ENCODE data around the gene PIP4K2A.
A peak's percentile ranks its signal among the peaks of the same experiment; 100 is the strongest.
"Not testable (repeated sequence)": the region's sequence is repeated elsewhere in the genome, so short reads cannot be mapped to it uniquely, and the experiment has no call there.

Gene PIP4K2A

GRCh38 chr10:22719406-22720042 lies 5.1 kb upstream of the PIP4K2A start:
- DNase-seq (ENCODE audit: low read depth): no peak

- DNase-seq (ENCODE audit: low read depth): not testable (repeated sequence)
Measured at GRCh38 chr10:22718659-22719058, 4.3 kb upstream of the PIP4K2A start.

GRCh38 chr10:22717728-22718127 lies 3.4 kb upstream of the PIP4K2A start:
- no peak for DNase-seq (ENCODE audit: low read depth)

GRCh38 chr10:22716943-22717342 lies 2.6 kb upstream of the PIP4K2A start:
- DNase-seq (ENCODE audit: low read depth): no peak

- no peak for DNase-seq (ENCODE audit: low read depth)
Measured at GRCh38 chr10:22715290-22715625, 880 bp upstream of the PIP4K2A start.

- DNase-seq (ENCODE audit: low read depth): peak; percentile 27
Measured at GRCh38 chr10:22713853-22714478, 412 bp downstream of the PIP4K2A start.

GRCh38 chr10:22712956-22713852 lies 1.2 kb downstream of the PIP4K2A start:
- peak; percentile 39 for DNase-seq (ENCODE audit: low read depth)

- DNase-seq (ENCODE audit: low read depth): peak; percentile 41
Measured at GRCh38 chr10:22712211-22712955, 2.0 kb downstream of the PIP4K2A start.

GRCh38 chr10:22711373-22711772 lies 3.0 kb downstream of the PIP4K2A start:
- no peak for DNase-seq (ENCODE audit: low read depth)

GRCh38 chr10:22710139-22710745 lies 4.1 kb downstream of the PIP4K2A start:
- no peak for DNase-seq (ENCODE audit: low read depth)

- no peak for DNase-seq (ENCODE audit: low read depth)
Measured at GRCh38 chr10:22708772-22709171, 5.6 kb downstream of the PIP4K2A start.

GRCh38 chr10:22705527-22705926 lies 8.9 kb downstream of the PIP4K2A start:
- no peak for DNase-seq (ENCODE audit: low read depth)

GRCh38 chr10:22704942-22705341 lies 9.4 kb downstream of the PIP4K2A start:
- DNase-seq (ENCODE audit: low read depth): no peak

- DNase-seq (ENCODE audit: low read depth): no peak
Measured at GRCh38 chr10:22704471-22704911, 9.9 kb downstream of the PIP4K2A start.

GRCh38 chr10:22702348-22702747 lies 12.0 kb downstream of the PIP4K2A start:
- peak; percentile 92 for DNase-seq (ENCODE audit: low read depth)

GRCh38 chr10:22701132-22701826 lies 13.1 kb downstream of the PIP4K2A start:
- DNase-seq (ENCODE audit: low read depth): no peak

GRCh38 chr10:22700489-22700888 lies 13.9 kb downstream of the PIP4K2A start:
- DNase-seq (ENCODE audit: low read depth): no peak

GRCh38 chr10:22699976-22700375 lies 14.4 kb downstream of the PIP4K2A start:
- DNase-seq (ENCODE audit: low read depth): no peak

- DNase-seq (ENCODE audit: low read depth): no peak
Measured at GRCh38 chr10:22698941-22699440, 15.4 kb downstream of the PIP4K2A start.

- DNase-seq (ENCODE audit: low read depth): no peak
Measured at GRCh38 chr10:22697800-22698199, 16.6 kb downstream of the PIP4K2A start.

GRCh38 chr10:22697101-22697500 lies 17.3 kb downstream of the PIP4K2A start:
- DNase-seq (ENCODE audit: low read depth): no peak

Measured in iris pigment epithelial cell (primary cell).